Endothelial cell of umbilical vein (primary cell): ENCODE data around the gene ACSS2. TPM values are rescaled to one million over a fixed set of nuclear protein-coding genes. Genes with fewer than 3 reads are reported as not detected.

Source experiments
- BruUV-seq: library from RNA; stranded (reverse); fragments of 400-500 nt; replicated peaks from 2 replicates; lab custom pipeline; 2021; lab: Mats Ljungman, UMichigan
- CTCF ChIA-PET: fragments of 300-600, 350-600 bp; sonication (Branson Sonifier 250); formaldehyde crosslinking; loops from one replicate; lab custom pipeline; 2021; ENCODE audit warnings: antibody characterized with exemption, inconsistent platforms; lab: Charles Lee
- POLR2A ChIA-PET: fragments of 300-600, 350-600 bp; sonication (Branson Sonifier 250); formaldehyde crosslinking; loops from one replicate; lab custom pipeline; 2021; ENCODE audit warnings: antibody characterized with exemption, inconsistent platforms; lab: Charles Lee
- DNase-seq: peaks from one replicate; pipeline ENCODE4 v3.0.0-alpha.2; 2011; ENCODE audit warnings: low read depth, low spot score
- FAIRE-seq: peaks from 2 replicates; lab custom pipeline; 2011; peaks lifted over from hg19 to GRCh38; lab: Jason Lieb, UNC
- H2AFZ ChIP-seq: 2 replicates; pipeline ENCODE4 v1.6.0; 2012; ENCODE audit warnings: low read depth, low read length, control low read depth, inconsistent platforms
- H3K27ac ChIP-seq: 2 replicates; pipeline ENCODE4 v1.5.1; 2011; ENCODE audit warnings: low read depth, mild to moderate bottlenecking, control low read depth, low read length, moderate library complexity; ENCODE audit not compliant: insufficient read depth
- H3K27me3 ChIP-seq, 2 experiments: 2 replicates each; pipeline versions ENCODE4 v1.6.0 to v1.6.1; 2011; ENCODE audit warnings: low read length in 2 of 2, mixed read lengths in 1 of 2; ENCODE audit not compliant: control insufficient read depth in 2 of 2, insufficient read depth in 2 of 2
- H3K36me3 ChIP-seq, 2 experiments: 2 replicates in 1 of 2; 3 replicates in 1 of 2; pipeline ENCODE4 v1.5.1; 2011; ENCODE audit warnings: low read length in 2 of 2, mild to moderate bottlenecking in 1 of 2, moderate library complexity in 1 of 2; ENCODE audit not compliant: control insufficient read depth in 2 of 2, insufficient read depth in 2 of 2; ENCODE audit errors: extremely low read depth in 1 of 2
- H3K4me1 ChIP-seq: 3 replicates; pipeline ENCODE4 v1.5.1; 2011; ENCODE audit warnings: mild to moderate bottlenecking, low read length; ENCODE audit not compliant: control insufficient read depth, insufficient read depth; ENCODE audit errors: extremely low read depth
- H3K4me2 ChIP-seq: 2 replicates; pipeline ENCODE4 v1.6.1; 2011; ENCODE audit warnings: low read length, control low read depth, mixed read lengths; ENCODE audit not compliant: insufficient read depth
- H3K4me3 ChIP-seq, 3 experiments: fragments of 200-600 bp in 1 of 3; sonication (generic), shearing (Covaris generic) in 1 of 3; replicated peaks in 1 of 3; 2 replicates each; pipeline ENCODE4 v1.5.1; 2011 to 2016; ENCODE audit warnings: control low read depth in 3 of 3, low read length in 3 of 3, mild to moderate bottlenecking in 2 of 3, inconsistent platforms in 1 of 3, low read depth in 1 of 3, moderate library complexity in 1 of 3; ENCODE audit not compliant: insufficient read depth in 1 of 3
- H3K79me2 ChIP-seq: 2 replicates; pipeline ENCODE4 v1.6.0; 2012; ENCODE audit warnings: low read length, inconsistent platforms; ENCODE audit not compliant: control insufficient read depth, insufficient read depth
- H3K9ac ChIP-seq: replicated peaks from 2 replicates; pipeline ENCODE3; 2011; ENCODE audit warnings: low read length, control low read depth; ENCODE audit not compliant: insufficient read depth; ENCODE audit errors: extremely low read depth
- H3K9me1 ChIP-seq: replicated peaks from 3 replicates; pipeline ENCODE4 v1.6.0; 2011; ENCODE audit warnings: mild to moderate bottlenecking, low read length; ENCODE audit not compliant: control insufficient read depth, insufficient read depth; ENCODE audit errors: extremely low read depth
- H3K9me3 ChIP-seq: replicated peaks from 2 replicates; pipeline ENCODE4 v1.5.1; 2012; ENCODE audit warnings: low read length, inconsistent platforms; ENCODE audit not compliant: control insufficient read depth, insufficient read depth
- H4K20me1 ChIP-seq: replicated peaks from 2 replicates; pipeline ENCODE3; 2011; ENCODE audit warnings: mild to moderate bottlenecking, low read length; ENCODE audit not compliant: control insufficient read depth, insufficient read depth; ENCODE audit errors: extremely low read depth
- CTCF ChIP-seq, 2 donors: IDR thresholded peaks; 1 replicate in 1 of 2; 2 replicates in 1 of 2; pipeline ENCODE4 v1.5.1; 2011; ENCODE audit warnings: low read length in 2 of 2, mild to moderate bottlenecking in 2 of 2, moderate library complexity in 2 of 2, control low read depth in 1 of 2, inconsistent platforms in 1 of 2, low read depth in 1 of 2; ENCODE audit not compliant: insufficient read depth in 1 of 2; ENCODE audit errors: extremely low read depth in 1 of 2
- EZH2 ChIP-seq: IDR thresholded peaks from 2 replicates; pipeline ENCODE4 v1.6.1; 2012; ENCODE audit warnings: borderline replicate concordance, low read depth, mild to moderate bottlenecking, moderate library complexity, low read length, inconsistent platforms; ENCODE audit not compliant: severe bottlenecking
- FOS ChIP-seq: IDR thresholded peaks from 2 replicates; pipeline ENCODE4 v1.6.1; 2011; ENCODE audit warnings: mild to moderate bottlenecking, low read length, moderate library complexity, borderline replicate concordance; ENCODE audit not compliant: insufficient read depth
- GATA2 ChIP-seq: IDR thresholded peaks from 2 replicates; pipeline ENCODE4 v1.7.0; 2011; ENCODE audit warnings: low read depth, mild to moderate bottlenecking, moderate library complexity, mixed read lengths, low read length; ENCODE audit not compliant: insufficient read length, insufficient read depth
- JUN ChIP-seq: IDR thresholded peaks from 2 replicates; pipeline ENCODE4 v1.6.1; 2011; ENCODE audit warnings: borderline replicate concordance, low read depth; ENCODE audit not compliant: insufficient read length, insufficient read depth
- MAX ChIP-seq: IDR thresholded peaks from 2 replicates; pipeline ENCODE4 v1.6.1; 2011; ENCODE audit not compliant: insufficient read depth, insufficient read length
- MYC ChIP-seq: IDR thresholded peaks from one replicate; pipeline ENCODE4 v1.6.1; 2011; ENCODE audit warnings: mild to moderate bottlenecking, low read depth, low read length
- POLR2A ChIP-seq: IDR thresholded peaks from 2 replicates; pipeline ENCODE4 v1.6.1; 2012; ENCODE audit warnings: low read depth, mild to moderate bottlenecking, control low read depth, low read length
- POLR2AphosphoS5 ChIP-seq: IDR thresholded peaks from 2 replicates; pipeline ENCODE4 v1.6.1; 2012; ENCODE audit warnings: low read depth, mild to moderate bottlenecking, control low read depth, low read length, moderate library complexity; ENCODE audit not compliant: insufficient read depth
- dilution Hi-C: fragments of 300-500 bp; cut with MboI; formaldehyde crosslinking; loops from one replicate; pipeline ENCODE4 v1.15.0; 2019; ENCODE audit warnings: low sequenced_read_pairs; ENCODE audit not compliant: extremely low pct_ligation_motif_present
- intact Hi-C: fragments of 100-400 bp; cut with micrococcal nuclease; formaldehyde crosslinking; loops from one replicate; pipeline ENCODE4 v1.10.0; 2022
- polyA plus RNA-seq, 4 experiments: library from polyadenylated mRNA; depleted of rRNA in 3 of 4; stranded (reverse) in 3 of 4; unstranded in 1 of 4; fragments of >200 nt; gene quantifications; 2 replicates each; pipeline versions ENCODE4 v1.2.1 to v1.2.3, GENCODE V29; 2011 to 2012; ENCODE audit warnings: missing spikeins in 1 of 4
- total RNA-seq: library from RNA; stranded (reverse); gene quantifications from 2 replicates; pipeline ENCODE4 v1.2.3, GENCODE V29; 2021

ACSS2 gene
- total and polyA plus RNA-seq, 2 donors (not counting 3 experiments of a cell fraction or from before 2014, with no cell fraction given), result 40.7 to 42.3 TPM

- Histone ChIP-seq H3K9me3 (no peaks in the 10 kb centered on the region), H3K9me1 (no peaks in the 10 kb centered on the region), H3K4me2 (peak within 1 kb of the TSS; percentile 94), H2AFZ (peak within 1 kb of the TSS; percentile 86), H3K4me3 (peak within 1 kb of the TSS; percentile 58 to 84 (median 70)), H3K9ac (peak within 1 kb of the TSS; percentile 86), H3K27ac (peak within 1 kb of the TSS; percentile 65), H3K36me3 (no peaks in the 10 kb centered on the region), H3K4me1 (peaks cover 17% of the 10 kb centered on the region), H4K20me1 (no peaks in the 10 kb centered on the region), H3K79me2 (peaks cover 6% of the 10 kb centered on the region), H3K27me3 (no peaks in the 10 kb centered on the region)
- POLR2A ChIA-PET, result interaction anchor here (0.7 to 1.5 kb wide), 5 partner anchors 15 to 81 kb away, joined by 3 to 15 read pairs (median 7); partner anchors contain the start of gene ACSS2
- CTCF ChIA-PET, result interaction anchor here (0.6 to 5.8 kb wide), 20 partner anchors 12 to 759 kb away, joined by 3 to 182 read pairs (median 5); partner anchors contain the start of genes ACSS2 and GGT7
- dilution Hi-C loops, result no loop called here
- intact Hi-C loops, result loop anchor here (1.0 to 5.0 kb wide), 4 partner anchors 48 to 137 kb away; partner anchors contain the start of genes ACSS2 and TRPC4AP
- DNase-seq (peak; percentile 99), FAIRE-seq (peak; percentile 95)
- no peak for TF ChIP-seq EZH2
- TF ChIP-seq MAX, result no peak
- peak; percentile 62 for TF ChIP-seq POLR2AphosphoS5
- no peak for TF ChIP-seq GATA2
- TF ChIP-seq POLR2A, result peak; percentile 56
- no peak for TF ChIP-seq JUN
- no peak for TF ChIP-seq MYC
- TF ChIP-seq FOS, result no peak
- peak; percentile 34 to 52 for TF ChIP-seq CTCF (IDR thresholded peaks at IDR 0.05; ENCODE audit: extremely low read depth in 1 of 2, insufficient read depth in 1 of 2, low read depth in 1 of 2, low read length in 2 of 2)
- TSS peak; percentile 96 for BruUV-seq
These were observed 79.0 kb downstream of the ACSS2 start, which contains the start of the genes GSS and MYH7B for GRCh38 chr20:34955231-34956040. Gene GSS, minus strand, starts transcription at chr20:34955806. Its CDS starts 3,954 bp downstream, at chr20:34951852. Gene MYH7B, plus strand, starts transcription at chr20:34955868. Its CDS starts 22,138 bp downstream, at chr20:34978006.
